SW480 (cell line): Measurements from ENCODE around the gene THBS1.

Experiments
- DNase-seq: peaks from one replicate; pipeline ENCODE4 v3.0.0-alpha.2; 2016; ENCODE audit warnings: low spot score

The THBS1 gene

DNA sequence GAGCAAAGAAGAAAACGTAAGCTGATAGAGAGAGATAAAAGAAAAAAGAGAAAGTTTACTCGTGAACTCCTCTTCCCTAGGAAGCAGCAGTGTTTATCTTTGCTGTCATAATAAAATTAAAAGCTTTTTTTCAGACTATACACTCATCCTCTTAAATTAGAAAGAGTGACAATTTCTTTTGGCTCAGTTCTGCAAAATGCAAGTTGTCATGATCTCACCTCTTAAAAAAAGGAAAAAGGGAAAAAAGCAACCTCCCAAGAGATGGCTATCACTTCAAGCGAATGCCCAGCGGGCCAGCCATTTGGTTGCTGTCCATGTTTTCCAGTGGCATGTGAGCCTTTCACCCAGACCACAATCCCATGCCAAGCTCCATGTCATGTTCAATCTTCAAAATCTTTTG is 7.0 kb upstream of the THBS1 start:
- DNase-seq: no peak

DNA sequence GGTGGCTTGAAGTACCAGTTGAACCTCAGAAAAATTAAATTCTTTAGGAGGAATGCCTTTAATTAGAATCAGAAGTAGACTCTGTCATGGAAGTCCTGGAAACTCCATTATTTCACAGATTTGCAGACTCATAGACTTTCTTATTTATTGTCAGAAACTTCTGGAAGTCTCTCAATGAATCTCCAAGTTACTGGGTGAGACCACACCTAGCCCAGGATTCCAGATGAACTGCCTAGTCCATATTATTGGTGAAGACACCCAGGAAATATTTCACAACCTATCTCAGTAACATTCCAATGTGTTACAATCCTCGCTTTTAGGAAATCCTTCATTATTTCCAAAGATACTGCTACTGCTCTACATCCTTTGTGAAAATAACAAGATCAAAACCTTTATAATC is 6.5 kb upstream of the THBS1 start:
- DNase-seq: no peak

DNA sequence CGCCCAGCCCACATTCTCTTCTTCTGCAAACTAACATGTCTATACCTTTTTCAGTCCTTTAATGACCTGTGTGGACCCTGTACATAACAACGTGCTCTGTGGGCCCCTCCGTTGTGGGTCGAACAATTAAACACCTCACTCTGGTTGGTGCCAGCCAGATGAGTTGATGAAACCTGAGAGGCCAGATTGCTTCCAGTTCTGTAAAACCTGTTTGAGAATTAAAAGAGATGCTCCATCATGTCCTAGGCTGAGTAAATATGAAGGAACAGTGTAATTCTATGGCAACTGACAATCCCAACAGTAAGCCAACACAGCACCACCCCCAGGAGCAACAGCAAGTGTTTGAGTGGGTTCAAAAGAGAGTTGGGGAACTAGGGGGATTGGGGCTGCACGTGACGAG is 5.7 kb upstream of the THBS1 start:
- DNase-seq: no peak

DNA sequence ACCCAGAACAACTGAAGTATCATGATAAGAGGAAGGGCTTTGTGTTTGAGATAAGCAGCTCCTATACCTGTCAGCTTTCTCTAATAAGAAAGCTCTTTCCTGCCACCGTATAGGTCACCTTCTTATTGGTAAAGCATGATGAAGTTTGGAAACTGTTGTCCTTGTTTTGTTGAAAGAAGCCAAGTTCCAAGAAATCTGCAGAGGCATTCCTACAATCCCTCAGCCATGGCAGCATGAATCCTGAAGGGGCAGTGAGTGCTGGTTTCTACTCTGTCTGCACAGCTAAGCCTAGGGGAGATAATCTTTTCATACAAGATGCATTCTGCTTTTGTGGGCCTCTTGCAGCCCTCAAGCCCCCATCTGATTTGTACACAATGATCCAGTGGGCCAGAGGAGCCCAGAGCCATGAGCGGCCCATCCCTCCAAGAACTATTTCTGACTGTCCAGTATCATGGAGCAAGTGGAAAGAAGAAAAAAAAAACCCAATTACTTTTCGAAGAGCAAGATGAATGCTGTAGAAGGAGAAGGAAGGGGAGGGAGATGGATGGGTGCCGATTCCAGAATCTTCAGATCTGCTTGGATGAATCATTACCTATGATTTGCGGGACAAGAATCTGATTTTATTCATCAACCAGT is 1.9 kb upstream of the THBS1 start:
- DNase-seq: no peak

DNA sequence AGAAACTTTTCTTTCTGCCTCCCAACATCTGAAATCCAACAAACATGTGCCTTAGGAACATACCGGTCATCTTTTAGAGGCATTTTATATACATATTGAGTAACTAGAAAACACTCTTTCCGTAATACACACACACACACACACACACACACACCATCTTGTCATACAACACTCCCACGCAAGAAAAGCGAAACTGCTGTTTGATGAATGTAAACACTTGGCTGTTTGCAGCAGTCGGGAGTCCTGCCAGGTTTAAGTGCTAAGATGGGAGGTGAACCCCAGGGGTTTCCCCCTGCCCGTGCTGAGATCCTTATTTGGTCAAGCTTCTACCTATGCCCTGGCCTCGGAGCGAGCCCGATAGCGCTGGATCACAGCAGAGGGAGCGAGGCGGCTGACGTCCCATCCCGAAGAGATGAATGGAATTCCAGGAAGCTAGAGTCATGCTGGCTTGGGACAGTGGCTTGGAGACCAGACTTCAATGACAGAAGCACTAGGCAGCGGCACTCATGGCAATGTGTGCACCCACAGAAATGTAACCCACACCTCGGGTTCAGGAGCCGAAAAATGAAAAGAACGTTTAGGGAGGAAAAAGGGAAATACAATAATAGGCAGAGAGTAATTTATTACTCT is 1.3 kb upstream of the THBS1 start:
- peak; percentile 81 for DNase-seq

DNA sequence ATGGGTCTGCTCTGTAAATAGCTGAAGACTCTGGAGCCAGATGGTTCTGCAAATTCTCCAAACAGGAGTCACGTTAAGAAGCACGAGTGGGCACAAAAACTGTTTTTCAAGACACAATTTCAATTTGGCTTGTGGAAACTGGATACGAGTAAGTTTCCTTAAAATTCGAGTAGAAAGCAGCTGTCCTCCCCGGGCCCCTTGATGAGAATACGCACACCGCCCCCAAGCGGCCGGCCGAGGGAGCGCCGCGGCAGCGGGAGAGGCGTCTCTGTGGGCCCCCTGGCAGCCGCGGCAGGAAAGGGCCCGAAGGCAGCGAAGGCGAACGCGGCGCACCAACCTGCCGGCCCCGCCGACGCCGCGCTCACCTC is 778 bp upstream of the THBS1 start:
- peak; percentile 76 for DNase-seq

DNA sequence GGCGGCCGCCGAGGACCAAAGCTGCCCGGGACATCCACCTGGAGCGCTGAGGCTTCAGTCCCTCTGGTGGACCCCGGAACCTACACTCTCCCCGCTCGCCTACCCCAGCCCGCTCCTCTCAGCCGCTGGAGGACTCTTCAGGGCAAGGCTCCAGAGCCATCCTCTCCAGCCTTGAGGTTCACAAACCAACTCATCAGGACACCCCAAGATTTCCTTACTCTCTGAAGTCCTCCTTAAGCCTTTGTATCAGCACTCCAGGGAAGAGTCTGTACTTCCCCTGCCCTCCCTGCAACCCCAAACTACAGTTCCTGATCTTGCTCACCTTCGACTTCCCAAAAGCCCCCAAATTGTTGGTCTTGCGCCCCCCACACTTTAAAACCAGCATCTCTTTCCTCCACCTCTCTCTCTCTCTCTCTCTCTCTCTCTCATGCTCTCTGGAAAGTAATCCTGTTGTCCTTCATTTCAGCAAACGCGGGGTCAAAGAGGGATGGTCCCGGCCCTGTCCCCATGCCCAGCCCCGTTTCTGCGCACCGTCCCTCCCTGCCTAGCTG is 438 bp downstream of the THBS1 start:
- DNase-seq: no peak

DNA sequence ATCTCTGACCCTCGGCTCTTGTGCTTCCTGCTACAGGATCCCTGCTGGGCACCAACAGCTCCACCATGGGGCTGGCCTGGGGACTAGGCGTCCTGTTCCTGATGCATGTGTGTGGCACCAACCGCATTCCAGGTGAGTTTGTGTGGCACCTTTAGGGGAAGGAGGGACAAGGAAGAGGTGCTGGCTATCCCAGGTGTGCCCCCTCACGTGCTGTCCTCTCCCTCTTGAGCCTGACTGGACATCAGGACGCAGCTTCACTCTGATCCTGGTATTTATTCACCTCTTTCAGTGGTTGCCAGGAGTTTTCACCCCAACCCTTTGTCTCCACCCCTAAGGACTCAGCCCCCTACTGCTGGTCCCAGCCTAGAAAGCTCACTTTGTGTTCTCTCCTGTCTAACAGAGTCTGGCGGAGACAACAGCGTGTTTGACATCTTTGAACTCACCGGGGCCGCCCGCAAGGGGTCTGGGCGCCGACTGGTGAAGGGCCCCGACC is 960 bp downstream of the THBS1 start:
- DNase-seq: peak; percentile 56

DNA sequence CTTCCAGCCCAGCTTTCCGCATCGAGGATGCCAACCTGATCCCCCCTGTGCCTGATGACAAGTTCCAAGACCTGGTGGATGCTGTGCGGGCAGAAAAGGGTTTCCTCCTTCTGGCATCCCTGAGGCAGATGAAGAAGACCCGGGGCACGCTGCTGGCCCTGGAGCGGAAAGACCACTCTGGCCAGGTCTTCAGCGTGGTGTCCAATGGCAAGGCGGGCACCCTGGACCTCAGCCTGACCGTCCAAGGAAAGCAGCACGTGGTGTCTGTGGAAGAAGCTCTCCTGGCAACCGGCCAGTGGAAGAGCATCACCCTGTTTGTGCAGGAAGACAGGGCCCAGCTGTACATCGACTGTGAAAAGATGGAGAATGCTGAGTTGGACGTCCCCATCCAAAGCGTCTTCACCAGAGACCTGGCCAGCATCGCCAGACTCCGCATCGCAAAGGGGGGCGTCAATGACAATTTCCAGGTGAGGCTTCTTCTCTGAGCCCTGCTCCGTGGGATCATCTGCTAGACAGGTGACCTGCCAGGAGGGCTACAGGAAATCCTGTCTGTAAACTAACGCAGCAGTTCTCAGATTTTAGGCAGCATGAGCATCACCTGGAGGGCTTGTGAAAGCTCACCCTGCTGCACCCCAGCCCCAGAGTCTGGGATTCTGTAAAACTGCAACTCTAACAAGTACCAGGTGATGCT is 1.6 kb downstream of the THBS1 start:
- DNase-seq: no peak

DNA sequence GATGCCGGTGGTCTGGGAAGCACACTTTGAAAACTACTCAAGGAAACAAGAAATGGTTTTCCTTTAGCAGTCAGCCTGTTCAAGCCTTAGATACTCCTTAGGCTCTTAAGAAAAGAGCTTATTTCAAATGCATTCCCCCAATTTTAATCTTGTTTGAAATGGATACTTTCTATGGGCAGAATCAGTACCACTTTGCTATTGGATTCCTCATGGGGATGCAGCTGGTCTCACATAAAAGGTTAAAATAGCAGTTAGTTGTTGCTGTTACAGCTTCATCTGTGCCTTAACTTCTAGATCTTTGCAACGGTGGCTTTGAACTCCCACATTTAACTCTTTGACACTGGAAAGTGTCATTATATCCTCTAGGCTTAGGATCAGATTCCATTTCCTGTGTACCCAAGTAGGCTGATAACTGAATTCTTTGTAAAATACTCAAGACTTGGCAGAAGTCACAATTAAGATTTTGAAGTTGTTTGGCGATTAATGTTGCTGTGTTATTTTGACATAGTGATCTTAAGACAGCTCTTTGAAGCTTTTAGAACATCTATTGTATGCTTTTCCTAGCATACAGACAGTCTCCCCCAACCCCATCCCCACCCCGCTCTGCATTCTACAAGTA is 2.2 kb downstream of the THBS1 start:
- no peak for DNase-seq

DNA sequence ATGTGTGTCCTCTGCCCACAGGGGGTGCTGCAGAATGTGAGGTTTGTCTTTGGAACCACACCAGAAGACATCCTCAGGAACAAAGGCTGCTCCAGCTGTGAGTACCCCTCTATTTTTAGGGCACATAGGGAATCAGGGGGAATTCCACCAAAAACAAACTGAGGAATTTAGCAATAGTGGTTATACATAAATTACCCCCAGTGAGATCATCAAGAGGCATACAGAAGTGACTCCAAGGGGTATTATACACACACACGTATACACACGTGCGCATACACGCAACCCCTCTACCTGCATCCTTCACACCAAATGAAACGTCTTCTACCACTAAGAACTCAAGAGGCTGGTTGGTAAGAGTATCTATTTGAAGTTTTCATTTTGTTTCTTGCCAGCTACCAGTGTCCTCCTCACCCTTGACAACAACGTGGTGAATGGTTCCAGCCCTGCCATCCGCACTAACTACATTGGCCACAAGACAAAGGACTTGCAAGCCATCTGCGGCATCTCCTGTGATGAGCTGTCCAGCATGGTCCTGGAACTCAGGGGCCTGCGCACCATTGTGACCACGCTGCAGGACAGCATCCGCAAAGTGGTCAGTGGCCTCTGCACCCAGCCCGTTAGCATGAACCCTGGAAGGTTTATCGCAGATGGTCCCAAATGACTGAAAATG is 2.9 kb downstream of the THBS1 start:
- DNase-seq: no peak

DNA sequence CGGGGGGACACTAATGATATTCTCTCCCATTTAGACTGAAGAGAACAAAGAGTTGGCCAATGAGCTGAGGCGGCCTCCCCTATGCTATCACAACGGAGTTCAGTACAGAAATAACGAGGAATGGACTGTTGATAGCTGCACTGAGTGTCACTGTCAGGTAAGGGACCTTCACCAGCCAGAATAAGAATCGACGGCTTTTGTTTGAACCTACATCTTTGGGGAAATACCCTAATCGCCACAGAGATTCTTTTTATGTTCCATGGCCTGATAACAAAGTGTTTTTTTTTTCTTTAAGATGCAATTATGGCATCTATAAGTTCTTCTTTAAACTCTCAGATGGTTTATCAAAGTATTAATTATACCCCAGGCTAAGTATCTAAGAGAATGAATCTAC is 3.4 kb downstream of the THBS1 start:
- DNase-seq: no peak

DNA sequence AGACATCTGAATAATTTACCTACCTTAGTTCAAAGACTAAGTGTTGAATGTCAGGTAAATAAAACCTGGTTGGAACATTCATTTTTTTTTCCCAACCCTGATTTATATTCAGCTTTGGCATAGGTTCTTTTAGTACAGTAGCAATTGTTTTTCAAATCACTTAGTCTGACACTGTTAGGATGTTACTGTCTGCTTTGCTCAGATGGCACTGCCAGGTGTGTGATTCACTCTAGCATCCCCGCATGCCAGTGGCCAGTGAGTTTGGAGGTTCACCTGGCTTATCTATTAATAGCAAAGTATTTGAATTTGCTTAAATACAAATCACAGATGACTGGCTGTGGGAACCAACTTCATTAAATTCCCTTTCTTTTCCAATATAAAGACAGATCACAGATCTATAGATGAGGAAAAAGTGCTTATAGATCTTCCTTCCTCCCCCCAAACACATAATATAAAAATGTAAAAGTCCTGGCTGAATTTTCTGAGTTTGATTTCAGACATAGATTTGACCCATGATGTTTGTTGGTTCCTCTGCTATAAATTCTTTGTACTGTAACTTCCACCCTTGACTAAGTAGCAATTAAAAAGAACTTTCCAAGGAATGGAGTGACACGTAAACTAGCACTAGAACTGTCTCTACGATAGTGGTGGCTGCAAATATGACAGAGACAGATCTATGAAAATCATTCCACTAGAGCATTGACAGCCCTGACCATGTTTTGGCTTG is 3.9 kb downstream of the THBS1 start:
- no peak for DNase-seq

DNA sequence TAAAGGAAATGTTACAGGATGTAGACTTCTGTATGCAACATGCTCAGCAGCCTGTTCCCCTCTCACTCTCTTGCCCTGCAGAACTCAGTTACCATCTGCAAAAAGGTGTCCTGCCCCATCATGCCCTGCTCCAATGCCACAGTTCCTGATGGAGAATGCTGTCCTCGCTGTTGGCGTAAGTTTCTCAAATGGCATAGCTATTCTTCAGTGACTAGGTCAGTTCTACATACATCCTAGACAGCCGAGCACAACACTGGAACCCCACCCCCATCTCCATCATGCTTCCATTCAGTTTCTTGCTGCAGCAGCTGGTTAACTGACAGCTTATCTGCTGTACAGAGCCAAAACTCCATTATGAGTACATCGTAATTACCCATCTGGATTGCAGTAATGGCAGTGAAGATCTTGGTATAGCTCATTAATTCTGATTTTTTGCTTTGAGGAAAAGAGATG is 4.5 kb downstream of the THBS1 start:
- no peak for DNase-seq

DNA sequence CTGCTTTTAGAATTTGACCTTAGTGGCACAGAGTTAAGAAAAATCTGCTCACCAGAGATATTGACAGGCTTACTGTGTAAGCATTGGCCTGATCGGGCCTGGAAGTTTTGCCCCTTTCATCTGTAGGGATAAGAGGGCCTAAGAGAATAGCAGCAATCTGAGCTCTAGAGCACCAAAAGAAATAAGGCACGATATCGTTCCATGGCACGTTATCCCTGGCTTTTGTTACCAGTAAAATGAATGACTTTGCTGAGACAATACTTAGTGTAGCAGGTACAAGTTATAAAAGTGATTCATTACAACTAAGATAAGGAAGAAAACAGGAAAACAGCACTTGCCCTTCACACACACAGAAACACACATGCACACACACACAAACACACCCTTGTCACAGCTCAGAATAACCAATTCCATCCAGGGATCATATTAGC is 5.0 kb downstream of the THBS1 start:
- no peak for DNase-seq

DNA sequence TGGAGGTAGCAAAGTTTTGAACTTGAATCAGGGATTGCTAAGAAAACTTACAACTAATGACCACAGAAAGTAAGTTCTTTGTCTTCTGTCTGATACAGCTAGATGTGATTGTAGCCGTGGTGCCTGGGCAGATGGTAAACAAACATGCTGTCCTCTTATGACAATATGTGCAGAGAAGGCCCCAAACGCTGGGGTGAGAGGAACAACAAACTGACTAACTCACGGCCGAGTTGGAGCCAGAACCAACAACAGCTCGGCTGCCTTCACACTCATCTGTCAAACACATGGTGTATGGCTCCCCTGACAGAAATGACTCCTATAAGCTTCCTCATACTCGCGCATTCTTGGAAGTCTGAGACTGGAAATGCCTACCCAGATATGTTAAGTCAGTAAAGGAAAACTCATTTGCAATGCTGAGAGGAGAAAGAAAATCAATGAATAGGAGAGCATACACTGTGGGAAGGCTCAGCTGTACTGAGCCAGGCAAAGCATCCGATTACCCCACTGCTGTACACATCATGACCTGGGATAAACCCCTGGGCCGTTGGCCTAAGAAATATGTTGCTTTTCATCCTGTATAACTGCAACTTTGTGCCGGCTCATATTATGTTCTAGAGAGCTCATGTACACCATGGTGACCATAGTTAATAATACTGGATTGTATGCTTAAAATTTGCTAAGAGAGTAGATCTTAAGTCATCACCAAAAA is 5.7 kb downstream of the THBS1 start:
- no peak for DNase-seq

DNA sequence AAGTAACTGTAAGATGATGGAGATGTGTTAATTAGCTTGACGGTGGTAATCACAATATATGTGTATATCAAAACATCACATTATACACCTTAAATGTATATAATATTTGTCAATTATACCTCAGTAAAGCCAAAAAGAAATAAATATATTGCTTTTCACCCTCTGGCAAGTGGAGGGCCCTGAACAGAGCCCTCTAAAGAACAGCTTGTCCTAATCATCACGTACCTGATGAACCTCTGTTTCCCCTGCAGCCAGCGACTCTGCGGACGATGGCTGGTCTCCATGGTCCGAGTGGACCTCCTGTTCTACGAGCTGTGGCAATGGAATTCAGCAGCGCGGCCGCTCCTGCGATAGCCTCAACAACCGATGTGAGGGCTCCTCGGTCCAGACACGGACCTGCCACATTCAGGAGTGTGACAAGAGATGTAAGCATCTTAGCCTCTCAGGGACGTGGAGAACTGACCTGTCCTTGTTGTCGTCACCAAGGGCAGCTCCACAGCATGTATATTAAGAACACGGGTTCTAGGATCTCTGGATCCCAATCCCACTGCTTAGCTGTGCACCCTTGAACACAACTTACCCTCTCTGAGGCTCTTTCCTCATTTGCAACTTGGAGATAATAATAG is 6.3 kb downstream of the THBS1 start:
- DNase-seq: no peak

DNA sequence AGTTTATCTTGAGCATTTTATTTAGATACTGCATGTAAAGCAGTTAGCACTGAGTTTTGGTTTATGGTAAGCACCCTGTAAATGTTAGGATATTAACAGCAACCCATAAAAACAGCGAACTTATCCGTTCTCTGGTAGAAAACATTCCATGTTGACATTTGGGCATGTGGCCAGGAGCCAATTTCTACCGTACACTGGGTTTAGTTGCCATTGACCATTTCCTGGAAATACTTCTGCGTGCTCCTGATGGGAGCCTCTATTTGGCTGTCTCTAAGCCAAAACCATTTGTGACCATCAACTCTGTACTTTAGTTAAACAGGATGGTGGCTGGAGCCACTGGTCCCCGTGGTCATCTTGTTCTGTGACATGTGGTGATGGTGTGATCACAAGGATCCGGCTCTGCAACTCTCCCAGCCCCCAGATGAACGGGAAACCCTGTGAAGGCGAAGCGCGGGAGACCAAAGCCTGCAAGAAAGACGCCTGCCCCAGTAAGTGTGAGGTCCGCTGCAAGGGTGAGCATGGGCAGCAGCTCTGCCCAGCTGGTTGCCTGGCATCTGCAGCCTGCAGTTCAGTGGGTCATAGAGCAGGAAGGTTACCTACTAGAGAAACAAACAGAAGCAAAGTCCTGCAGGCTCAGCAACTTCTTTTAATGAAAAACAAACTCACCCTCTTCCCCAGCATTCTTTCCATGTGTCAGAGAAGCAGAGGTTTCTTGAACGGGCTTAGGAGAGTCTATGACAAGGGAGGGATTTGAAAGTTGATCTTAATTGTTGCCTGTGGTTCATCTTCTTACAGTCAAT is 7.1 kb downstream of the THBS1 start:
- no peak for DNase-seq

DNA sequence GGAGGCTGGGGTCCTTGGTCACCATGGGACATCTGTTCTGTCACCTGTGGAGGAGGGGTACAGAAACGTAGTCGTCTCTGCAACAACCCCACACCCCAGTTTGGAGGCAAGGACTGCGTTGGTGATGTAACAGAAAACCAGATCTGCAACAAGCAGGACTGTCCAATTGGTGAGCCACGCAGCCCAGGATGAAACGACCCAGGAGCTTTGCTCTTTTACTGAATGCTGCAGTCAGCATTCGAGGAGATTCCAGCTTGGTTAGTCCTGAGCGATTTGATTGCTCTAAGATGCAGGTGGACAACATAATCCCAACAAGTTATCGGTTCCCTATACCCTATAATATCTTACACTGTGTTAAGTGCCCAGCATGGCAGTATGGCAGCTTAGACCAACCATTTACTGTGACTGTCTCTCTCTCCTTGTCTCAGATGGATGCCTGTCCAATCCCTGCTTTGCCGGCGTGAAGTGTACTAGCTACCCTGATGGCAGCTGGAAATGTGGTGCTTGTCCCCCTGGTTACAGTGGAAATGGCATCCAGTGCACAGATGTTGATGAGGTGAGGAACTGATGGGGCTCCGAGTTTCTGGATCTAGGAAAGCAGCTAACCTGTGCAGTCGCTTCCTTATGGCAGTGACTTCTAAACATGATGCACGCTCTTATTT is 7.8 kb downstream of the THBS1 start:
- DNase-seq: no peak
